Caco-2 (cell line): ENCODE data around the gene MID1. TPM values are rescaled to one million over a fixed set of nuclear protein-coding genes. Genes with fewer than 3 reads are reported as not detected.

Experiments
- BruUV-seq: library from RNA; stranded (reverse); fragments of 400-500 nt; replicated peaks from 2 replicates; lab custom pipeline; 2021; lab: Mats Ljungman, UMichigan
- CTCF ChIA-PET: fragments of 300-600 bp; sonication (Branson Sonifier 250); formaldehyde crosslinking; loops from one replicate; lab custom pipeline; 2022; ENCODE audit warnings: antibody characterized with exemption; lab: Charles Lee
- POLR2A ChIA-PET: fragments of 300-600 bp; sonication (Branson Sonifier 250); formaldehyde crosslinking; loops from one replicate; lab custom pipeline; 2022; ENCODE audit warnings: antibody characterized with exemption; lab: Charles Lee
- DNase-seq, 2 experiments: peaks; one replicate each; pipeline versions ENCODE4 v3.0.0 to v3.0.0-alpha.2; 2020 to 2022
- H3K27me3 ChIP-seq: replicated peaks from 2 replicates; pipeline ENCODE4 v1.6.0; 2011; ENCODE audit warnings: low read length; ENCODE audit not compliant: control insufficient read depth, insufficient read depth
- H3K36me3 ChIP-seq: 2 replicates; pipeline ENCODE4 v1.5.1; 2011; ENCODE audit warnings: low read length; ENCODE audit not compliant: control insufficient read depth, insufficient read depth
- H3K4me1 ChIP-seq: fragments of 250-450 bp; sonication (Bioruptor Pico); 2 replicates; pipeline ENCODE4 v1.5.1; 2020; ENCODE audit warnings: mild to moderate bottlenecking
- H3K4me3 ChIP-seq: 2 replicates; pipeline ENCODE4 v1.5.1; 2011; ENCODE audit warnings: low read depth, mild to moderate bottlenecking, control low read depth, low read length
- H3K9me3 ChIP-seq: fragments of 250-450 bp; sonication (Bioruptor Pico); 2 replicates; pipeline ENCODE4 v1.5.1; 2020; ENCODE audit warnings: mild to moderate bottlenecking, moderate library complexity
- H3K27ac Mint-ChIP-seq: one replicate; pipeline ENCODE4 v1.8.0; 2022; ENCODE audit warnings: mixed read lengths; ENCODE audit not compliant: unreplicated experiment
- H3K27me3 Mint-ChIP-seq: one replicate; pipeline ENCODE4 v1.8.0; 2022; ENCODE audit warnings: mixed read lengths; ENCODE audit not compliant: insufficient read depth, unreplicated experiment
- H3K36me3 Mint-ChIP-seq: one replicate; pipeline ENCODE4 v1.8.0; 2022; ENCODE audit warnings: mild to moderate bottlenecking, mixed read lengths; ENCODE audit not compliant: insufficient read depth, unreplicated experiment
- H3K4me1 Mint-ChIP-seq: one replicate; pipeline ENCODE4 v1.8.0; 2022; ENCODE audit warnings: low read depth, mixed read lengths; ENCODE audit not compliant: unreplicated experiment
- H3K4me3 Mint-ChIP-seq: one replicate; pipeline ENCODE4 v1.8.0; 2022; ENCODE audit warnings: mild to moderate bottlenecking, moderate library complexity, mixed read lengths; ENCODE audit not compliant: unreplicated experiment
- H3K9me3 Mint-ChIP-seq: one replicate; pipeline ENCODE4 v1.8.0; 2022; ENCODE audit warnings: mixed read lengths; ENCODE audit not compliant: unreplicated experiment
- CTCF ChIP-seq, 2 experiments: fragments of 200-600 bp in 1 of 2; IDR thresholded peaks; 1 replicate in 1 of 2; 2 replicates in 1 of 2; pipeline versions ENCODE4 v1.5.1 to v1.8.0; 2011 to 2022; ENCODE audit warnings: antibody characterized with exemption in 1 of 2, control low read depth in 1 of 2, inconsistent platforms in 1 of 2, low read depth in 1 of 2, low read length in 1 of 2, mild to moderate bottlenecking in 1 of 2, moderate library complexity in 1 of 2; ENCODE audit not compliant: insufficient read depth in 1 of 2, severe bottlenecking in 1 of 2, unreplicated experiment in 1 of 2
- intact Hi-C: fragments of 100-400 bp; cut with micrococcal nuclease; formaldehyde crosslinking; loops from one replicate; pipeline ENCODE4 v1.10.0; 2022; ENCODE audit not compliant: unreplicated experiment
- total RNA-seq: library from RNA; stranded (reverse); gene quantifications from 2 replicates; pipeline ENCODE4 v1.2.3, GENCODE V29; 2022

MID1 gene
- total RNA-seq, 1 experiment from 2014 or later, result 61.3 TPM

GRCh38 chrX:10649265-10649664 lies 28.9 kb upstream of the MID1 start:
- no peak for TF ChIP-seq CTCF (IDR thresholded peaks at IDR 0.05; ENCODE audit: insufficient read depth in 1 of 2, low read depth in 1 of 2, low read length in 1 of 2, severe bottlenecking in 1 of 2, unreplicated experiment in 1 of 2)
- Mint-ChIP-seq H3K36me3 (peaks cover 8% of the 10 kb centered on the region), H3K4me1 (peaks cover 11% of the 10 kb centered on the region), H3K27ac (no peak overlapping the region), H3K9me3 (no peaks in the 10 kb centered on the region), H3K4me3 (no peak overlapping the region), H3K27me3 (no peaks in the 10 kb centered on the region)
- no peaks in the 10 kb centered on the region for H3K9me3 ChIP-seq
- no peak overlapping the region for H3K4me3 ChIP-seq
- H3K4me1 ChIP-seq, result peaks cover 13% of the 10 kb centered on the region; the same call in 1 of the 2 replicates
- no peaks in the 10 kb centered on the region for H3K27me3 ChIP-seq
- H3K36me3 ChIP-seq, result no peaks in the 10 kb centered on the region
- intact Hi-C loops, result no loop called here
- no TSS peak for BruUV-seq
- DNase-seq, result no peak
- CTCF ChIA-PET, result no interaction called here
- POLR2A ChIA-PET, result no interaction called here

GRCh38 chrX:10648614-10649013 lies 28.2 kb upstream of the MID1 start:
- no peak overlapping the region for H3K4me3 ChIP-seq
- no peak for DNase-seq
- ChIA-PET POLR2A (no interaction called here), CTCF (no interaction called here)
- Mint-ChIP-seq H3K36me3 (peaks cover 8% of the 10 kb centered on the region), H3K4me1 (peaks cover 11% of the 10 kb centered on the region), H3K27ac (no peak overlapping the region), H3K27me3 (no peaks in the 10 kb centered on the region), H3K9me3 (no peaks in the 10 kb centered on the region), H3K4me3 (no peak overlapping the region)
- H3K27me3 ChIP-seq, result no peaks in the 10 kb centered on the region
- intact Hi-C loops, result no loop called here
- H3K4me1 ChIP-seq, result peaks cover 13% of the 10 kb centered on the region; the same call in 1 of the 2 replicates
- BruUV-seq, result no TSS peak
- no peaks in the 10 kb centered on the region for H3K36me3 ChIP-seq
- TF ChIP-seq CTCF (IDR thresholded peaks at IDR 0.05; ENCODE audit: insufficient read depth in 1 of 2, low read depth in 1 of 2, low read length in 1 of 2, severe bottlenecking in 1 of 2, unreplicated experiment in 1 of 2), result no peak
- no peaks in the 10 kb centered on the region for H3K9me3 ChIP-seq

GRCh38 chrX:10636851-10637250 lies 16.5 kb upstream of the MID1 start:
- no peaks in the 10 kb centered on the region for H3K27me3 ChIP-seq
- peaks cover 8% of the 10 kb centered on the region for H3K4me1 ChIP-seq
- no peak for TF ChIP-seq CTCF (IDR thresholded peaks at IDR 0.05; ENCODE audit: insufficient read depth in 1 of 2, low read depth in 1 of 2, low read length in 1 of 2, severe bottlenecking in 1 of 2, unreplicated experiment in 1 of 2)
- POLR2A ChIA-PET, result interaction anchor here (0.6 kb wide), 1 partner anchor 1122 kb away, joined by 3 read pairs; no protein-coding TSS in a partner anchor
- intact Hi-C loops, result loop anchor here (1.0 to 2.0 kb wide), 4 partner anchors 16 to 447 kb away; partner anchors contain the start of gene MID1
- Mint-ChIP-seq H3K9me3 (no peaks in the 10 kb centered on the region), H3K4me3 (no peak overlapping the region), H3K27me3 (no peaks in the 10 kb centered on the region), H3K4me1 (no peaks in the 10 kb centered on the region), H3K27ac (no peak overlapping the region), H3K36me3 (no peaks in the 10 kb centered on the region)
- no peak for DNase-seq
- no peak overlapping the region for H3K4me3 ChIP-seq
- CTCF ChIA-PET, result interaction anchor here (0.7 kb wide), 1 partner anchor 447 kb away, joined by 3 read pairs; no protein-coding TSS in a partner anchor
- H3K36me3 ChIP-seq, result no peaks in the 10 kb centered on the region
- no peaks in the 10 kb centered on the region for H3K9me3 ChIP-seq
- no TSS peak for BruUV-seq
